WTC11 (cell line): Measurements from ENCODE around the gene SPINDOC. TPM values are rescaled to one million over a fixed set of nuclear protein-coding genes. Genes with fewer than 3 reads are reported as not detected.
A peak's percentile ranks its signal among the peaks of the same experiment; 100 is the strongest.

Experiments used
- ATAC-seq: fragments of 200-7000 bp; cut with Tn5 transposase; 2 replicates; pipeline ENCODE4 v1.10.0; 2021; ENCODE audit warnings: mild to moderate bottlenecking, moderate library complexity
- CTCF ChIA-PET: fragments of 300-600 bp; sonication (Branson Sonifier 250); formaldehyde crosslinking; loops from one replicate; lab custom pipeline; 2021; ENCODE audit warnings: antibody characterized with exemption; lab: Charles Lee
- POLR2A ChIA-PET: fragments of 350-600 bp; sonication (Branson Sonifier 250); formaldehyde crosslinking; loops from one replicate; lab custom pipeline; 2021; ENCODE audit warnings: antibody characterized with exemption; lab: Charles Lee
- DNase-seq: peaks from one replicate; pipeline ENCODE4 v3.0.0; 2021; ENCODE audit warnings: low spot score
- H3K27ac Mint-ChIP-seq: 2 replicates; pipeline ENCODE4 v1.8.0; 2021; ENCODE audit warnings: mixed read lengths
- H3K27me3 Mint-ChIP-seq: 2 replicates; pipeline ENCODE4 v1.8.0; 2021; ENCODE audit warnings: low read depth, mild to moderate bottlenecking, moderate library complexity, mixed read lengths
- H3K36me3 Mint-ChIP-seq: 2 replicates; pipeline ENCODE4 v1.8.0; 2021; ENCODE audit warnings: mixed read lengths
- H3K4me1 Mint-ChIP-seq: 2 replicates; pipeline ENCODE4 v1.8.0; 2022; ENCODE audit warnings: mixed read lengths
- H3K4me3 Mint-ChIP-seq: 2 replicates; pipeline ENCODE4 v1.8.0; 2021; ENCODE audit warnings: mild to moderate bottlenecking, moderate library complexity, mixed read lengths
- H3K9me3 Mint-ChIP-seq: 2 replicates; pipeline ENCODE4 v1.8.0; 2021; ENCODE audit warnings: mixed read lengths
- FOXK1 ChIP-seq: sonication (generic); formaldehyde crosslinking; IDR thresholded peaks from 2 replicates; pipeline ENCODE4 v1.8.0; 2022; ENCODE audit warnings: mild to moderate bottlenecking, moderate library complexity, missing genetic modification reagents
- NFYB ChIP-seq: sonication (generic); formaldehyde crosslinking; conservative IDR thresholded peaks from 2 replicates; pipeline ENCODE4 v1.8.0; 2022; ENCODE audit warnings: low read depth, missing genetic modification reagents
- RELA ChIP-seq: sonication (generic); formaldehyde crosslinking; IDR thresholded peaks from 2 replicates; pipeline ENCODE4 v1.8.1; 2022; ENCODE audit warnings: missing genetic modification reagents, mild to moderate bottlenecking, borderline replicate concordance
- TCF7 ChIP-seq: sonication (generic); formaldehyde crosslinking; IDR thresholded peaks from 2 replicates; pipeline ENCODE4 v1.8.0; 2022; ENCODE audit warnings: mild to moderate bottlenecking, low read depth, missing genetic modification reagents, moderate library complexity
- ZNF138 ChIP-seq: sonication (generic); formaldehyde crosslinking; conservative IDR thresholded peaks from 2 replicates; pipeline ENCODE4 v1.8.1; 2022; ENCODE audit warnings: mild to moderate bottlenecking, moderate library complexity, missing genetic modification reagents
- ZNF263 ChIP-seq: sonication (generic); formaldehyde crosslinking; IDR thresholded peaks from 2 replicates; pipeline ENCODE4 v1.8.1; 2022; ENCODE audit warnings: low read depth, mild to moderate bottlenecking, moderate library complexity, missing genetic modification reagents
- total RNA-seq: library from RNA; stranded (reverse); gene quantifications from 3 replicates; pipeline ENCODE4 v1.2.3, GENCODE V29; 2021
- TF ChIP-seq, protein P1 (sequence below): fragments of 250-450 bp; sonication (Bioruptor Pico); IDR thresholded peaks from 2 replicates; pipeline ENCODE4 v1.9.0; 2021; ENCODE audit warnings: mild to moderate bottlenecking, borderline replicate concordance
- TF ChIP-seq, protein P2 (sequence below): sonication (generic); formaldehyde crosslinking; IDR thresholded peaks from 2 replicates; pipeline ENCODE4 v1.8.1; 2022; ENCODE audit warnings: mild to moderate bottlenecking, moderate library complexity, missing genetic modification reagents
- TF ChIP-seq, protein P3 (sequence below): sonication (generic); formaldehyde crosslinking; IDR thresholded peaks from 2 replicates; pipeline ENCODE4 v1.8.1; 2023; ENCODE audit warnings: mild to moderate bottlenecking, missing genetic modification reagents
- TF ChIP-seq, protein P4 (sequence below): sonication (generic); formaldehyde crosslinking; IDR thresholded peaks from 2 replicates; pipeline ENCODE4 v1.8.1; 2022; ENCODE audit warnings: low read depth, mild to moderate bottlenecking, moderate library complexity, missing genetic modification reagents, borderline replicate concordance
- TF ChIP-seq, protein P5 (sequence below): sonication (generic); formaldehyde crosslinking; IDR thresholded peaks from 2 replicates; pipeline ENCODE4 v1.8.0; 2023; ENCODE audit warnings: missing genetic modification reagents, mild to moderate bottlenecking, borderline replicate concordance
- TF ChIP-seq, protein P6 (sequence below): sonication (generic); formaldehyde crosslinking; conservative IDR thresholded peaks from 2 replicates; pipeline ENCODE4 v1.8.1; 2023; ENCODE audit warnings: mild to moderate bottlenecking, low read depth, missing genetic modification reagents, moderate library complexity
- TF ChIP-seq, protein P7 (sequence below): fragments of 200-600 bp; IDR thresholded peaks from 2 replicates; pipeline ENCODE4 v1.8.0; 2022; ENCODE audit warnings: antibody characterized with exemption

Gene SPINDOC
- total RNA-seq, 1 experiment from 2014 or later = 93.8 TPM

DNA sequence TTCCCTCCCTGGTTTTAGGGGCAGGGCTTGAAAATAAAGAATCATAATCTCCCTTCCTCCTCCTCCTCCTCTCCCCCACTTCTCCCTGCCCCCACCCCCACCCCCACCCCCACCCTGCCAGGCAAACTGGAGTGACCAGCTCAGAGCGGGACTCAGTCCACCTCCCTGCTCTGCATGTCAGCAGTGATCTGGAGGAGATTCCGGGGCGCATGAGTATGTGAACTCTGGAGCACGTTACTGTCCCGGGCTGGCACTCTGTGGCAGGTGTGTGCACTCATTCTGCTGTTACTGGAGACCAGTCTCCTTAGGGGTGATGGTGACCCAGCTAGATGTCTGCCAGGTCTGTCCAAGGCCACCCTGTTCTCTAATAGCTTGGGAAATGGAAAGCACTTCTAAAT, 59.5 kb downstream of the SPINDOC start:
- no peak for ATAC-seq
- ChIA-PET POLR2A (no interaction called here), CTCF (interaction anchor here (0.7 to 2.6 kb wide), 8 partner anchors 10 to 128 kb away, joined by 3 to 16 read pairs (median 4); partner anchors contain the start of genes MARK2 and NAA40)
- no peaks in the 10 kb centered on the region; the same call in 1 of the 2 replicates for H3K27me3 Mint-ChIP-seq
- H3K36me3 Mint-ChIP-seq = 0 out of 2 replicates have a peak, but pooled peaks cover under 1% of the 10 kb centered on the region
- TF ChIP-seq, protein P1, sequence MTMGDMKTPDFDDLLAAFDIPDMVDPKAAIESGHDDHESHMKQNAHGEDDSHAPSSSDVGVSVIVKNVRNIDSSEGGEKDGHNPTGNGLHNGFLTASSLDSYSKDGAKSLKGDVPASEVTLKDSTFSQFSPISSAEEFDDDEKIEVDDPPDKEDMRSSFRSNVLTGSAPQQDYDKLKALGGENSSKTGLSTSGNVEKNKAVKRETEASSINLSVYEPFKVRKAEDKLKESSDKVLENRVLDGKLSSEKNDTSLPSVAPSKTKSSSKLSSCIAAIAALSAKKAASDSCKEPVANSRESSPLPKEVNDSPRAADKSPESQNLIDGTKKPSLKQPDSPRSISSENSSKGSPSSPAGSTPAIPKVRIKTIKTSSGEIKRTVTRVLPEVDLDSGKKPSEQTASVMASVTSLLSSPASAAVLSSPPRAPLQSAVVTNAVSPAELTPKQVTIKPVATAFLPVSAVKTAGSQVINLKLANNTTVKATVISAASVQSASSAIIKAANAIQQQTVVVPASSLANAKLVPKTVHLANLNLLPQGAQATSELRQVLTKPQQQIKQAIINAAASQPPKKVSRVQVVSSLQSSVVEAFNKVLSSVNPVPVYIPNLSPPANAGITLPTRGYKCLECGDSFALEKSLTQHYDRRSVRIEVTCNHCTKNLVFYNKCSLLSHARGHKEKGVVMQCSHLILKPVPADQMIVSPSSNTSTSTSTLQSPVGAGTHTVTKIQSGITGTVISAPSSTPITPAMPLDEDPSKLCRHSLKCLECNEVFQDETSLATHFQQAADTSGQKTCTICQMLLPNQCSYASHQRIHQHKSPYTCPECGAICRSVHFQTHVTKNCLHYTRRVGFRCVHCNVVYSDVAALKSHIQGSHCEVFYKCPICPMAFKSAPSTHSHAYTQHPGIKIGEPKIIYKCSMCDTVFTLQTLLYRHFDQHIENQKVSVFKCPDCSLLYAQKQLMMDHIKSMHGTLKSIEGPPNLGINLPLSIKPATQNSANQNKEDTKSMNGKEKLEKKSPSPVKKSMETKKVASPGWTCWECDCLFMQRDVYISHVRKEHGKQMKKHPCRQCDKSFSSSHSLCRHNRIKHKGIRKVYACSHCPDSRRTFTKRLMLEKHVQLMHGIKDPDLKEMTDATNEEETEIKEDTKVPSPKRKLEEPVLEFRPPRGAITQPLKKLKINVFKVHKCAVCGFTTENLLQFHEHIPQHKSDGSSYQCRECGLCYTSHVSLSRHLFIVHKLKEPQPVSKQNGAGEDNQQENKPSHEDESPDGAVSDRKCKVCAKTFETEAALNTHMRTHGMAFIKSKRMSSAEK = no peak
- TF ChIP-seq, protein P2, sequence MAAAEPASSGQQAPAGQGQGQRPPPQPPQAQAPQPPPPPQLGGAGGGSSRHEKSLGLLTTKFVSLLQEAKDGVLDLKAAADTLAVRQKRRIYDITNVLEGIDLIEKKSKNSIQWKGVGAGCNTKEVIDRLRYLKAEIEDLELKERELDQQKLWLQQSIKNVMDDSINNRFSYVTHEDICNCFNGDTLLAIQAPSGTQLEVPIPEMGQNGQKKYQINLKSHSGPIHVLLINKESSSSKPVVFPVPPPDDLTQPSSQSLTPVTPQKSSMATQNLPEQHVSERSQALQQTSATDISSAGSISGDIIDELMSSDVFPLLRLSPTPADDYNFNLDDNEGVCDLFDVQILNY (CRISPR knock-in tag) = no peak
- TF ChIP-seq ZNF138 (CRISPR knock-in tag) = no peak
- TF ChIP-seq, protein P3, sequence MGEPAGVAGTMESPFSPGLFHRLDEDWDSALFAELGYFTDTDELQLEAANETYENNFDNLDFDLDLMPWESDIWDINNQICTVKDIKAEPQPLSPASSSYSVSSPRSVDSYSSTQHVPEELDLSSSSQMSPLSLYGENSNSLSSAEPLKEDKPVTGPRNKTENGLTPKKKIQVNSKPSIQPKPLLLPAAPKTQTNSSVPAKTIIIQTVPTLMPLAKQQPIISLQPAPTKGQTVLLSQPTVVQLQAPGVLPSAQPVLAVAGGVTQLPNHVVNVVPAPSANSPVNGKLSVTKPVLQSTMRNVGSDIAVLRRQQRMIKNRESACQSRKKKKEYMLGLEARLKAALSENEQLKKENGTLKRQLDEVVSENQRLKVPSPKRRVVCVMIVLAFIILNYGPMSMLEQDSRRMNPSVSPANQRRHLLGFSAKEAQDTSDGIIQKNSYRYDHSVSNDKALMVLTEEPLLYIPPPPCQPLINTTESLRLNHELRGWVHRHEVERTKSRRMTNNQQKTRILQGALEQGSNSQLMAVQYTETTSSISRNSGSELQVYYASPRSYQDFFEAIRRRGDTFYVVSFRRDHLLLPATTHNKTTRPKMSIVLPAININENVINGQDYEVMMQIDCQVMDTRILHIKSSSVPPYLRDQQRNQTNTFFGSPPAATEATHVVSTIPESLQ (CRISPR knock-in tag) = no peak
- no peak for TF ChIP-seq TCF7 (CRISPR knock-in tag)
- no peak for TF ChIP-seq FOXK1
- TF ChIP-seq, protein P4, sequence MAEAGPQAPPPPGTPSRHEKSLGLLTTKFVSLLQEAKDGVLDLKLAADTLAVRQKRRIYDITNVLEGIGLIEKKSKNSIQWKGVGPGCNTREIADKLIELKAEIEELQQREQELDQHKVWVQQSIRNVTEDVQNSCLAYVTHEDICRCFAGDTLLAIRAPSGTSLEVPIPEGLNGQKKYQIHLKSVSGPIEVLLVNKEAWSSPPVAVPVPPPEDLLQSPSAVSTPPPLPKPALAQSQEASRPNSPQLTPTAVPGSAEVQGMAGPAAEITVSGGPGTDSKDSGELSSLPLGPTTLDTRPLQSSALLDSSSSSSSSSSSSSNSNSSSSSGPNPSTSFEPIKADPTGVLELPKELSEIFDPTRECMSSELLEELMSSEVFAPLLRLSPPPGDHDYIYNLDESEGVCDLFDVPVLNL = no peak
- H3K27ac Mint-ChIP-seq = peak overlapping the region; percentile 80; the same call in 1 of the 2 replicates
- H3K9me3 Mint-ChIP-seq = no peaks in the 10 kb centered on the region
- H3K4me1 Mint-ChIP-seq = peaks cover 51% of the 10 kb centered on the region
- no peak overlapping the region for H3K4me3 Mint-ChIP-seq
- no peak for DNase-seq

DNA sequence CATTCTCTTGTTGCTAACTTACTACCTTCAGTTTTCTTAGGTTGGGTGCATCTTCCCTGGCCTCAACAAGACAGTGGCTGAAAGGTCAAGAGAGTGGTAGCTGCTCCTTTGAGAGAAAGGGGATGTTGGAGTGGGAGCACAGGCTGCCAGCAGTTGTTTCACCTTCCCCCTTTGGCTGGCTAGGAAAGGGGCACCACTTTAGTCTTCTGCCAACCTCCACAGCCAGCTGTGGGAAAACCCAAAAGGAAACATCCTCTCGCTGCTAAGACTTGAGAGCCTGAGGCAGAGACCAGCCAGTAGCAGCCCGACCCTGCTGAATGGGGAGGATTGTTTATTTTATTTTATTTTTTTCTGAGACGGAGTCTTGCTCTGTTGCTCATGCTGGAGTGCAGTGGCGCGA, 60.1 kb downstream of the SPINDOC start:
- ChIA-PET POLR2A (interaction anchor here (0.6 kb wide), 1 partner anchor 1137 kb away, joined by 3 read pairs; no protein-coding TSS in a partner anchor), CTCF (interaction anchor here (0.7 to 2.6 kb wide), 4 partner anchors 34 to 61 kb away, joined by 3 to 16 read pairs (median 6); partner anchors contain the start of gene RCOR2)
- 0 out of 2 replicates have a peak, but pooled peaks cover 5% of the 10 kb centered on the region for H3K36me3 Mint-ChIP-seq
- peak overlapping the region; percentile 80; the same call in 1 of the 2 replicates for H3K27ac Mint-ChIP-seq
- H3K27me3 Mint-ChIP-seq = no peaks in the 10 kb centered on the region; the same call in 1 of the 2 replicates
- no peak for ATAC-seq
- H3K9me3 Mint-ChIP-seq = no peaks in the 10 kb centered on the region
- peaks cover 53% of the 10 kb centered on the region for H3K4me1 Mint-ChIP-seq
- DNase-seq = no peak
- no peak overlapping the region for H3K4me3 Mint-ChIP-seq
- TF ChIP-seq NFYB (CRISPR knock-in tag) (no peak), ZNF263 (CRISPR knock-in tag) (no peak), RELA (no peak)
- TF ChIP-seq, protein P5, sequence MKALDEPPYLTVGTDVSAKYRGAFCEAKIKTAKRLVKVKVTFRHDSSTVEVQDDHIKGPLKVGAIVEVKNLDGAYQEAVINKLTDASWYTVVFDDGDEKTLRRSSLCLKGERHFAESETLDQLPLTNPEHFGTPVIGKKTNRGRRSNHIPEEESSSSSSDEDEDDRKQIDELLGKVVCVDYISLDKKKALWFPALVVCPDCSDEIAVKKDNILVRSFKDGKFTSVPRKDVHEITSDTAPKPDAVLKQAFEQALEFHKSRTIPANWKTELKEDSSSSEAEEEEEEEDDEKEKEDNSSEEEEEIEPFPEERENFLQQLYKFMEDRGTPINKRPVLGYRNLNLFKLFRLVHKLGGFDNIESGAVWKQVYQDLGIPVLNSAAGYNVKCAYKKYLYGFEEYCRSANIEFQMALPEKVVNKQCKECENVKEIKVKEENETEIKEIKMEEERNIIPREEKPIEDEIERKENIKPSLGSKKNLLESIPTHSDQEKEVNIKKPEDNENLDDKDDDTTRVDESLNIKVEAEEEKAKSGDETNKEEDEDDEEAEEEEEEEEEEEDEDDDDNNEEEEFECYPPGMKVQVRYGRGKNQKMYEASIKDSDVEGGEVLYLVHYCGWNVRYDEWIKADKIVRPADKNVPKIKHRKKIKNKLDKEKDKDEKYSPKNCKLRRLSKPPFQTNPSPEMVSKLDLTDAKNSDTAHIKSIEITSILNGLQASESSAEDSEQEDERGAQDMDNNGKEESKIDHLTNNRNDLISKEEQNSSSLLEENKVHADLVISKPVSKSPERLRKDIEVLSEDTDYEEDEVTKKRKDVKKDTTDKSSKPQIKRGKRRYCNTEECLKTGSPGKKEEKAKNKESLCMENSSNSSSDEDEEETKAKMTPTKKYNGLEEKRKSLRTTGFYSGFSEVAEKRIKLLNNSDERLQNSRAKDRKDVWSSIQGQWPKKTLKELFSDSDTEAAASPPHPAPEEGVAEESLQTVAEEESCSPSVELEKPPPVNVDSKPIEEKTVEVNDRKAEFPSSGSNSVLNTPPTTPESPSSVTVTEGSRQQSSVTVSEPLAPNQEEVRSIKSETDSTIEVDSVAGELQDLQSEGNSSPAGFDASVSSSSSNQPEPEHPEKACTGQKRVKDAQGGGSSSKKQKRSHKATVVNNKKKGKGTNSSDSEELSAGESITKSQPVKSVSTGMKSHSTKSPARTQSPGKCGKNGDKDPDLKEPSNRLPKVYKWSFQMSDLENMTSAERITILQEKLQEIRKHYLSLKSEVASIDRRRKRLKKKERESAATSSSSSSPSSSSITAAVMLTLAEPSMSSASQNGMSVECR (CRISPR knock-in tag) = no peak
- TF ChIP-seq, protein P6, sequence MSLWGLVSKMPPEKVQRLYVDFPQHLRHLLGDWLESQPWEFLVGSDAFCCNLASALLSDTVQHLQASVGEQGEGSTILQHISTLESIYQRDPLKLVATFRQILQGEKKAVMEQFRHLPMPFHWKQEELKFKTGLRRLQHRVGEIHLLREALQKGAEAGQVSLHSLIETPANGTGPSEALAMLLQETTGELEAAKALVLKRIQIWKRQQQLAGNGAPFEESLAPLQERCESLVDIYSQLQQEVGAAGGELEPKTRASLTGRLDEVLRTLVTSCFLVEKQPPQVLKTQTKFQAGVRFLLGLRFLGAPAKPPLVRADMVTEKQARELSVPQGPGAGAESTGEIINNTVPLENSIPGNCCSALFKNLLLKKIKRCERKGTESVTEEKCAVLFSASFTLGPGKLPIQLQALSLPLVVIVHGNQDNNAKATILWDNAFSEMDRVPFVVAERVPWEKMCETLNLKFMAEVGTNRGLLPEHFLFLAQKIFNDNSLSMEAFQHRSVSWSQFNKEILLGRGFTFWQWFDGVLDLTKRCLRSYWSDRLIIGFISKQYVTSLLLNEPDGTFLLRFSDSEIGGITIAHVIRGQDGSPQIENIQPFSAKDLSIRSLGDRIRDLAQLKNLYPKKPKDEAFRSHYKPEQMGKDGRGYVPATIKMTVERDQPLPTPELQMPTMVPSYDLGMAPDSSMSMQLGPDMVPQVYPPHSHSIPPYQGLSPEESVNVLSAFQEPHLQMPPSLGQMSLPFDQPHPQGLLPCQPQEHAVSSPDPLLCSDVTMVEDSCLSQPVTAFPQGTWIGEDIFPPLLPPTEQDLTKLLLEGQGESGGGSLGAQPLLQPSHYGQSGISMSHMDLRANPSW (CRISPR knock-in tag) = no peak
- TF ChIP-seq, protein P3 (CRISPR knock-in tag) = no peak
- TF ChIP-seq, protein P7, sequence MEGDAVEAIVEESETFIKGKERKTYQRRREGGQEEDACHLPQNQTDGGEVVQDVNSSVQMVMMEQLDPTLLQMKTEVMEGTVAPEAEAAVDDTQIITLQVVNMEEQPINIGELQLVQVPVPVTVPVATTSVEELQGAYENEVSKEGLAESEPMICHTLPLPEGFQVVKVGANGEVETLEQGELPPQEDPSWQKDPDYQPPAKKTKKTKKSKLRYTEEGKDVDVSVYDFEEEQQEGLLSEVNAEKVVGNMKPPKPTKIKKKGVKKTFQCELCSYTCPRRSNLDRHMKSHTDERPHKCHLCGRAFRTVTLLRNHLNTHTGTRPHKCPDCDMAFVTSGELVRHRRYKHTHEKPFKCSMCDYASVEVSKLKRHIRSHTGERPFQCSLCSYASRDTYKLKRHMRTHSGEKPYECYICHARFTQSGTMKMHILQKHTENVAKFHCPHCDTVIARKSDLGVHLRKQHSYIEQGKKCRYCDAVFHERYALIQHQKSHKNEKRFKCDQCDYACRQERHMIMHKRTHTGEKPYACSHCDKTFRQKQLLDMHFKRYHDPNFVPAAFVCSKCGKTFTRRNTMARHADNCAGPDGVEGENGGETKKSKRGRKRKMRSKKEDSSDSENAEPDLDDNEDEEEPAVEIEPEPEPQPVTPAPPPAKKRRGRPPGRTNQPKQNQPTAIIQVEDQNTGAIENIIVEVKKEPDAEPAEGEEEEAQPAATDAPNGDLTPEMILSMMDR = no peak
